Upper lobe of left lung (tissue), 6 donors: Measurements from ENCODE around the gene LRRC2. TPM values are rescaled to one million over a fixed set of nuclear protein-coding genes. Genes with fewer than 3 reads are reported as not detected.

ENCODE experiments used
- ATAC-seq, 2 donors: fragments of 200-7000 bp; cut with Tn5 transposase; one replicate each; pipeline ENCODE4 v1.9.1; 2022; ENCODE audit warnings: mild to moderate bottlenecking in 2 of 2, moderate library complexity in 2 of 2; ENCODE audit not compliant: low FRiP score in 2 of 2
- DNase-seq, 2 donors: peaks; one replicate each; pipeline ENCODE4 v3.0.0-alpha.2; 2019 to 2020
- H3K27ac ChIP-seq, 4 donors: fragments of 200-600 bp; sonication (generic); one replicate each; pipeline ENCODE4 v1.5.1; 2016 to 2019
- H3K27me3 ChIP-seq, 4 donors: fragments of 200-600 bp; sonication (generic); one replicate each; pipeline ENCODE4 v1.5.1; 2017 to 2019
- H3K36me3 ChIP-seq, 4 donors: fragments of 200-600 bp; sonication (generic); one replicate each; pipeline ENCODE4 v1.5.1; 2016 to 2019
- H3K4me1 ChIP-seq, 4 donors: fragments of 200-600 bp; sonication (generic); one replicate each; pipeline ENCODE4 v1.5.1; 2018 to 2019
- H3K4me3 ChIP-seq, 4 donors: fragments of 200-600 bp; sonication (generic); one replicate each; pipeline ENCODE4 v1.5.1; 2017 to 2019; ENCODE audit warnings: mild to moderate bottlenecking in 2 of 4, moderate library complexity in 1 of 4
- H3K9me3 ChIP-seq, 4 donors: fragments of 200-600 bp; sonication (generic); one replicate each; pipeline ENCODE4 v1.5.1; 2018 to 2019
- CTCF ChIP-seq, 6 experiments: fragments of 450-650 bp in 4 of 6; fragments of 200-600 bp in 2 of 6; sonication (generic) in 2 of 6; IDR thresholded peaks; one replicate each; pipeline ENCODE4 v1.5.1; 2016 to 2019; ENCODE audit warnings: antibody characterized with exemption in 6 of 6
- EP300 ChIP-seq, 4 donors: sonication (generic); formaldehyde crosslinking; IDR thresholded peaks; one replicate each; pipeline ENCODE4 v1.5.1; 2017; ENCODE audit warnings: antibody characterized with exemption in 4 of 4, control low read depth in 2 of 4
- POLR2A ChIP-seq, 4 donors: fragments of 450-650 bp; IDR thresholded peaks; one replicate each; pipeline ENCODE4 v1.5.1; 2016 to 2017; ENCODE audit warnings: antibody characterized with exemption in 4 of 4, mild to moderate bottlenecking in 2 of 4
- POLR2AphosphoS5 ChIP-seq, 2 donors: sonication (generic); formaldehyde crosslinking; IDR thresholded peaks; one replicate each; pipeline ENCODE4 v1.5.1; 2017; ENCODE audit warnings: antibody characterized with exemption in 2 of 2
- WGBS, 2 donors: methylation state at CpG; one replicate each; pipeline ENCODE4 v1.1.5; 2017 to 2018; 5-methylcytosine and 5-hydroxymethylcytosine counted together
- total RNA-seq, 6 donors: library from RNA; depleted of rRNA in 4 of 6; stranded (reverse); fragments of >200 nt in 4 of 6; gene quantifications; one replicate each; pipeline versions ENCODE4 v1.1.0 to v1.2.1, GENCODE V29; 2016 to 2021
- donor health status: DM: no; HTN: no; CAD: no; lungs with moderate emphysema.
- donor health status: DM: no; HTN: yes; CAD: no; lungs with severe emphysema.

LRRC2 gene
- total RNA-seq, 6 donors from 2014 or later, result 1.1 to 4.2 (median 1.5) TPM

GRCh38 chr3:46564190-46565021 lies 1.7 kb downstream of the LRRC2 start:
- Histone ChIP-seq H3K9me3 (no peaks in the 10 kb centered on the region), H3K4me3 (no peak overlapping the region), H3K36me3 (no peaks in the 10 kb centered on the region), H3K27me3 (peaks cover 0 to 2% (median 0%) of the 10 kb centered on the region in 4 donors), H3K4me1 (peaks cover 10 to 14% (median 13%) of the 10 kb centered on the region in 4 donors), H3K27ac (no peak overlapping the region)
- no peak for DNase-seq
- WGBS, 2 donors, result 90 to 95% methylated on average over 4 to 5 of the region's 5 CpGs
- no peak for ATAC-seq
- TF ChIP-seq POLR2AphosphoS5 (IDR thresholded peaks at IDR 0.05), result no peak
- no peak for TF ChIP-seq POLR2A (IDR thresholded peaks at IDR 0.05)
- TF ChIP-seq EP300 (IDR thresholded peaks at IDR 0.05), result no peak
- TF ChIP-seq CTCF (IDR thresholded peaks at IDR 0.05), result no peak

- DNase-seq, result no peak
- Histone ChIP-seq H3K36me3 (no peaks in the 10 kb centered on the region), H3K9me3 (no peaks in the 10 kb centered on the region), H3K27me3 (peaks cover 0 to 2% (median 0%) of the 10 kb centered on the region in 4 donors), H3K4me1 (peaks cover 12 to 26% (median 17%) of the 10 kb centered on the region in 4 donors), H3K4me3 (no peak overlapping the region), H3K27ac (no peak overlapping the region)
- TF ChIP-seq POLR2AphosphoS5 (IDR thresholded peaks at IDR 0.05) (no peak), CTCF (IDR thresholded peaks at IDR 0.05) (no peak), EP300 (IDR thresholded peaks at IDR 0.05) (no peak)
- no peak for ATAC-seq
- 84 to 100% methylated on average over 1 of the region's 1 CpG for WGBS, 2 donors
Measured at GRCh38 chr3:46561951-46562350, 4.2 kb downstream of the LRRC2 start.

GRCh38 chr3:46561511-46561910 lies 4.6 kb downstream of the LRRC2 start:
- H3K4me1 ChIP-seq, result peaks cover 12 to 23% (median 17%) of the 10 kb centered on the region in 4 donors
- 75 to 98% methylated on average over 1 to 2 of the region's 2 CpGs for WGBS, 2 donors
- H3K36me3 ChIP-seq, result no peaks in the 10 kb centered on the region

GRCh38 chr3:46559091-46559704 lies 6.9 kb downstream of the LRRC2 start:
- Histone ChIP-seq H3K9me3 (no peaks in the 10 kb centered on the region), H3K36me3 (no peaks in the 10 kb centered on the region), H3K4me3 (peak overlapping the region in 2 of 4 donors; percentile 45 to 50), H3K4me1 (peaks cover 0 to 12% (median 5%) of the 10 kb centered on the region in 4 donors), H3K27me3 (no peaks in the 10 kb centered on the region), H3K27ac (no peak overlapping the region)
- DNase-seq, result no peak
- no peak for ATAC-seq
- 81 to 86% methylated on average over 4 of the region's 4 CpGs for WGBS, 2 donors
- no peak for TF ChIP-seq POLR2AphosphoS5 (IDR thresholded peaks at IDR 0.05)
- no peak for TF ChIP-seq EP300 (IDR thresholded peaks at IDR 0.05)
- no peak for TF ChIP-seq CTCF (IDR thresholded peaks at IDR 0.05)
- TF ChIP-seq POLR2A (IDR thresholded peaks at IDR 0.05), result no peak

More at GRCh38 chr3:46561511-46561910, 4.6 kb downstream of the LRRC2 start:
- no peak for ATAC-seq
- H3K4me3 ChIP-seq, result no peak overlapping the region
- no peak for DNase-seq
- no peak overlapping the region for H3K27ac ChIP-seq
- H3K9me3 ChIP-seq, result no peaks in the 10 kb centered on the region
- TF ChIP-seq POLR2A (IDR thresholded peaks at IDR 0.05), result no peak
- H3K27me3 ChIP-seq, result peaks cover 0 to 2% (median 0%) of the 10 kb centered on the region in 4 donors
